Bladder microvascular endothelial cell (primary cell): ENCODE data around the gene SNRPB2. TPM values are rescaled to one million over a fixed set of nuclear protein-coding genes. Genes with fewer than 3 reads are reported as not detected.

Experiments
- total RNA-seq: library from RNA; depleted of rRNA; stranded (reverse); fragments of >200 nt; gene quantifications from 2 replicates; pipeline ENCODE4 v1.2.3, GENCODE V29; 2014

The SNRPB2 gene
- total RNA-seq = 25.1 and 45.4 TPM in 2 replicates

GRCh38 chr20:16729565-16730460 lies at the start of gene SNRPB2:
Gene SNRPB2, plus strand, starts transcription at chr20:16730026. Its CDS starts 1,677 bp downstream, at chr20:16731703.

GRCh38 chr20:16748308-16748900 lies 18.6 kb downstream of the SNRPB2 start, which contains the start of gene OTOR:
Gene OTOR, plus strand, starts transcription at chr20:16748358. Its CDS starts 44 bp downstream, at chr20:16748402.

Other genes starting within 250 kb of the SNRPB2 start
- gene KIF16B, start 156.6 kb upstream of the SNRPB2 start, total RNA-seq = 7.1 and 10.3 TPM in 2 replicates
- not detected in 2 replicates for gene OTOR, start 18.3 kb downstream of the SNRPB2 start, total RNA-seq